GM18907 (cell line): Measurements from ENCODE around the gene SYT6.

Experiments used
- ATAC-seq: cut with Tn5 transposase; IDR thresholded peaks from one replicate; pipeline ENCODE4 v1.9.1; 2021; ENCODE audit warnings: mild to moderate bottlenecking, moderate library complexity; ENCODE audit not compliant: unreplicated experiment

Gene SYT6

GRCh38 chr1:114122941-114123618, 30.6 kb downstream of the SYT6 start:
- no peak for ATAC-seq

GRCh38 chr1:114118351-114118990, 35.2 kb downstream of the SYT6 start:
- no peak for ATAC-seq

GRCh38 chr1:114117654-114118053, 36.0 kb downstream of the SYT6 start:
- ATAC-seq: no peak

GRCh38 chr1:114116086-114116485, 37.6 kb downstream of the SYT6 start:
- no peak for ATAC-seq

- no peak for ATAC-seq
These were observed 39.2 kb downstream of the SYT6 start for GRCh38 chr1:114114185-114115094.

GRCh38 chr1:114113411-114114184, 40.1 kb downstream of the SYT6 start:
- no peak for ATAC-seq

GRCh38 chr1:114112775-114113174, 40.9 kb downstream of the SYT6 start:
- no peak for ATAC-seq

GRCh38 chr1:114111731-114112641, 41.7 kb downstream of the SYT6 start:
- ATAC-seq: no peak

- no peak for ATAC-seq
These were observed 43.7 kb downstream of the SYT6 start for GRCh38 chr1:114109981-114110380.

- peak; percentile 86 for ATAC-seq
These were observed 44.9 kb downstream of the SYT6 start for GRCh38 chr1:114108751-114109255.

GRCh38 chr1:114107474-114108435, 45.9 kb downstream of the SYT6 start:
- no peak for ATAC-seq

- no peak for ATAC-seq
These were observed 48.2 kb downstream of the SYT6 start for GRCh38 chr1:114105421-114105979.

- ATAC-seq: no peak
These were observed 48.7 kb downstream of the SYT6 start for GRCh38 chr1:114104949-114105348.

GRCh38 chr1:114103992-114104391, 49.7 kb downstream of the SYT6 start:
- ATAC-seq: no peak

- no peak for ATAC-seq
These were observed 51.5 kb downstream of the SYT6 start for GRCh38 chr1:114102136-114102535.

- no peak for ATAC-seq
These were observed 53.5 kb downstream of the SYT6 start for GRCh38 chr1:114100148-114100547.

- no peak for ATAC-seq
These were observed 54.4 kb downstream of the SYT6 start for GRCh38 chr1:114099268-114099667.

- no peak for ATAC-seq
These were observed 56.6 kb downstream of the SYT6 start for GRCh38 chr1:114097109-114097508.
